HG03460 (cell line): ENCODE results near the gene PIP5KL1.
A peak's percentile ranks its signal among the peaks of the same experiment; 100 is the strongest.

Experiments used
- ATAC-seq: cut with Tn5 transposase; IDR thresholded peaks from one replicate; pipeline ENCODE4 v1.9.1; 2021; ENCODE audit not compliant: unreplicated experiment

PIP5KL1 gene

GRCh38 chr9:127950513-127951289, 20.1 kb upstream of the PIP5KL1 start:
- ATAC-seq: no peak

GRCh38 chr9:127949827-127950512, 19.4 kb upstream of the PIP5KL1 start:
- no peak for ATAC-seq

GRCh38 chr9:127947841-127948710, 17.5 kb upstream of the PIP5KL1 start:
- no peak for ATAC-seq

GRCh38 chr9:127946728-127947127, 16.2 kb upstream of the PIP5KL1 start:
- ATAC-seq: no peak

- no peak for ATAC-seq
Measured at GRCh38 chr9:127945942-127946341, 15.4 kb upstream of the PIP5KL1 start.

- no peak for ATAC-seq
Measured at GRCh38 chr9:127945338-127945737, 14.8 kb upstream of the PIP5KL1 start.

- no peak for ATAC-seq
Measured at GRCh38 chr9:127944586-127945218, 14.1 kb upstream of the PIP5KL1 start.

- no peak for ATAC-seq
Measured at GRCh38 chr9:127943731-127944144, 13.2 kb upstream of the PIP5KL1 start.

- ATAC-seq: no peak
Measured at GRCh38 chr9:127943011-127943662, 12.6 kb upstream of the PIP5KL1 start.

GRCh38 chr9:127942216-127943010, 11.8 kb upstream of the PIP5KL1 start:
- ATAC-seq: no peak

- no peak for ATAC-seq
Measured at GRCh38 chr9:127941961-127942215, 11.3 kb upstream of the PIP5KL1 start.

GRCh38 chr9:127941062-127941960, 10.7 kb upstream of the PIP5KL1 start:
- no peak for ATAC-seq

- no peak for ATAC-seq
Measured at GRCh38 chr9:127940593-127940992, 10.0 kb upstream of the PIP5KL1 start.

GRCh38 chr9:127938298-127938690, 7.7 kb upstream of the PIP5KL1 start:
- ATAC-seq: no peak

GRCh38 chr9:127937388-127938297, 7.1 kb upstream of the PIP5KL1 start, which contains the start of gene DPM2:
TSS of gene DPM2 (minus strand) at chr9:127937854. CDS start at chr9:127937820, 34 bp downstream.
- peak; percentile 93 for ATAC-seq

GRCh38 chr9:127937056-127937387, 6.4 kb upstream of the PIP5KL1 start:
- ATAC-seq: no peak

GRCh38 chr9:127936347-127936852, 5.8 kb upstream of the PIP5KL1 start:
- ATAC-seq: no peak

GRCh38 chr9:127935765-127936221, 5.2 kb upstream of the PIP5KL1 start:
- ATAC-seq: no peak
